Karpas-422 (cell line): ENCODE data around the gene PTGER1. TPM values are rescaled to one million over a fixed set of nuclear protein-coding genes. Genes with fewer than 3 reads are reported as not detected.

Source experiments
- DNase-seq: peaks from one replicate; pipeline ENCODE4 v3.0.0-alpha.2; 2015
- H2AFZ ChIP-seq: fragments of 200-600 bp; sonication (generic); 2 replicates; pipeline ENCODE4 v1.6.1; 2014; ENCODE audit warnings: antibody characterized with exemption, low read length, mixed read lengths
- H3K27ac ChIP-seq: fragments of 200-600 bp; sonication (generic); 2 replicates; pipeline ENCODE4 v1.5.1; 2014; ENCODE audit warnings: mild to moderate bottlenecking, low read length, moderate library complexity
- H3K27me3 ChIP-seq: fragments of 200-600 bp; sonication (generic); 2 replicates; pipeline ENCODE4 v1.6.1; 2014; ENCODE audit warnings: low read length, mixed read lengths
- H3K36me3 ChIP-seq: fragments of 200-600 bp; sonication (generic); 2 replicates; pipeline ENCODE4 v1.6.1; 2014; ENCODE audit warnings: low read length, mixed read lengths; ENCODE audit not compliant: insufficient read depth
- H3K4me1 ChIP-seq: fragments of 200-600 bp; sonication (generic); 2 replicates; pipeline ENCODE4 v1.6.1; 2014; ENCODE audit warnings: mild to moderate bottlenecking, low read length, mixed read lengths
- H3K4me2 ChIP-seq: fragments of 200-600 bp; sonication (generic); 2 replicates; pipeline ENCODE4 v1.6.1; 2014; ENCODE audit warnings: low read length, low read depth, mild to moderate bottlenecking; ENCODE audit not compliant: poor library complexity, severe bottlenecking
- H3K4me3 ChIP-seq: fragments of 200-600 bp; sonication (generic); 2 replicates; pipeline ENCODE4 v1.5.1; 2014; ENCODE audit warnings: mild to moderate bottlenecking, antibody characterized with exemption, low read length, mixed read lengths
- H3K79me2 ChIP-seq: fragments of 200-600 bp; sonication (generic); 2 replicates; pipeline ENCODE4 v1.6.1; 2014; ENCODE audit warnings: mild to moderate bottlenecking, low read length, mixed read lengths
- H3K9ac ChIP-seq: fragments of 200-600 bp; sonication (generic); 2 replicates; pipeline ENCODE4 v1.6.0; 2014; ENCODE audit warnings: low read length
- H3K9me2 ChIP-seq: fragments of 200-600 bp; sonication (generic), shearing (Covaris generic); replicated peaks from 2 replicates; pipeline ENCODE4 v1.6.0; 2014; ENCODE audit warnings: mild to moderate bottlenecking, low read length, moderate library complexity; ENCODE audit not compliant: insufficient read depth
- H3K9me3 ChIP-seq: fragments of 300-700, 200-600 bp; sonication (generic); 2 replicates; pipeline ENCODE4 v1.6.1; 2014; ENCODE audit warnings: low read length, mixed read lengths
- H4K20me1 ChIP-seq: fragments of 200-600 bp; sonication (generic); 2 replicates; pipeline ENCODE4 v1.6.1; 2014; ENCODE audit warnings: mild to moderate bottlenecking, antibody characterized with exemption, low read length, low read depth; ENCODE audit not compliant: insufficient read depth
- total RNA-seq: library from RNA; depleted of rRNA; stranded (reverse); fragments of >200 nt; shearing (Covaris generic); gene quantifications from 2 replicates; pipeline ENCODE4 v1.2.3, GENCODE V29; 2014; ENCODE audit warnings: low replicate concordance

The PTGER1 gene
- total RNA-seq, 1 experiment from 2014 or later, result not detected

- Histone ChIP-seq H3K79me2 (peaks cover 5% of the 10 kb centered on the region; the same call in 1 of the 2 replicates), H4K20me1 (0 out of 2 replicates have a peak, but pooled peaks cover 7% of the 10 kb centered on the region), H3K27me3 (no peaks in the 10 kb centered on the region), H3K9ac (no peak overlapping the region), H3K27ac (no peak overlapping the region), H3K9me2 (no peaks in the 10 kb centered on the region), H3K36me3 (peaks cover 46% of the 10 kb centered on the region), H3K4me3 (no peak overlapping the region), H3K9me3 (no peaks in the 10 kb centered on the region), H3K4me1 (no peaks in the 10 kb centered on the region), H3K4me2 (no peak overlapping the region), H2AFZ (no peak overlapping the region)
- DNase-seq, result no peak
Observed at GRCh38 chr19:14446336-14447036, 28.7 kb downstream of the PTGER1 start.

DNA sequence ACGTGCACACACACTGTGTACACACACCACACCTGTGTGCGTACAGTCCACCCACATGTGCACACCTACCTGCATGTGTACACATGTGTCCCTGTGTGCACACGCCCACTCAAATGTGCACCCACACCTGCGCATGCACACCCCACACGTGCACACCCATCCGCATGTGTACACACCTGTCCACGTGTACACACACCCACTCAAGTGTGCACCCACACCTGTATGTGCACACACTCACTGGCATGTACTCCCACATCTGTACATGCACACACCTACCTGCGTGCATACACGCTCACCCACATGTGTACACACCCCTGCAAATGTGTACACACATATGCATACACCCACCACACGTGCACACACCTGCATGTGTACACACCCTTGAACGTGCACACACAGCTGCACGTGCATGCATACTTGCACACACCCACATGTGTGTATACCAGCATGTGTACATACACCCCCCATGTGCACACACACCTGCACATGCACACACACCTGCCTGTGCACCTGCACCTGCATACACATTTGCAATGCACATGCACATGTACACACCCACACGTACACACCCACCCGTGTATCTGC is 31.4 kb downstream of the PTGER1 start:
- no peak overlapping the region for H3K9ac ChIP-seq
- H3K4me1 ChIP-seq, result peaks cover 22% of the 10 kb centered on the region
- no peak overlapping the region for H3K4me2 ChIP-seq
- H3K9me3 ChIP-seq, result no peaks in the 10 kb centered on the region
- no peaks in the 10 kb centered on the region for H3K27me3 ChIP-seq
- peaks cover 35% of the 10 kb centered on the region for H3K36me3 ChIP-seq
- H4K20me1 ChIP-seq, result no peaks in the 10 kb centered on the region
- no peak overlapping the region for H3K27ac ChIP-seq
- DNase-seq, result no peak
- no peak overlapping the region for H2AFZ ChIP-seq
- peaks cover 29% of the 10 kb centered on the region for H3K79me2 ChIP-seq
- H3K4me3 ChIP-seq, result no peak overlapping the region
- no peaks in the 10 kb centered on the region for H3K9me2 ChIP-seq

DNA sequence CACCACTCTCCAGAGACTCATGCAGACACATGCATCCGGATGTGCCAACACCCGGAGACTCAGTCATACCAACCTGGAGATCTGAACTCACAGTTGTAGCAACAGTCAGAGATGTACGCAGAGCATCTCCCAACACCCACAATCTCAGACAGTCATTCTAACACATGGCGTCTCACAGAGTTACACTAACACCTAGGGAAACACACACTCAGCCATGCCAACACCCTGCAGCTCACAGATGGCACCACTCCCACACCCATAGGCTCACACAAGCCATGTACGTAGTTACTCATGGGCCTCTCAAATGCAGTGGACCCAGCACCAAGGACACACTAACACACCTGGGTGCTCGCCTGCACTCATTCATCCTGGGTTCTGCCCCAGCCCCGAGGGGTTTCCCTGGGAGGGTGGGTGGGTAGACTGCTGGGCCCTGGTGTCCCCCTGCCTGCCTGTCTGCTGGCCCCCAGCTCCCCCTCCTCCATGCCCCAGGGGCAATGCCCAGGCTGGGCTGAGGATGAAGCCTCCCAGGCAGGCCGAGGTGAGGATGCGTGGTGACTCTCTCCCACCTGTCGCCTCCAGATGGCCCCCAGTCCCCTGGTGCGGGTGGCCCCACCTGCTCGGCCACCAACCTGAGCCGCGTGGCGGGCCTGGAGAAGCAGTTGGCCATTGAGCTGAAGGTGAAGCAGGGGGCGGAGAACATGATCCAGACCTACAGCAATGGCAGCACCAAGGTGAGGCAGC is 32.1 kb downstream of the PTGER1 start:
- Histone ChIP-seq H3K79me2 (peaks cover 35% of the 10 kb centered on the region), H3K36me3 (peaks cover 32% of the 10 kb centered on the region), H3K9me3 (no peaks in the 10 kb centered on the region)

GRCh38 chr19:14441041-14441938 is 33.9 kb downstream of the PTGER1 start:
- peak overlapping the region; percentile 72 for H3K4me3 ChIP-seq
- no peaks in the 10 kb centered on the region for H3K9me3 ChIP-seq
- no peak for DNase-seq
- H3K79me2 ChIP-seq, result peaks cover 50% of the 10 kb centered on the region
- peaks cover 27% of the 10 kb centered on the region for H3K36me3 ChIP-seq
- H2AFZ ChIP-seq, result no peak overlapping the region
- no peaks in the 10 kb centered on the region for H3K9me2 ChIP-seq
- H4K20me1 ChIP-seq, result no peaks in the 10 kb centered on the region
- H3K27me3 ChIP-seq, result no peaks in the 10 kb centered on the region
- H3K9ac ChIP-seq, result peak overlapping the region; percentile 78; the same call in 1 of the 2 replicates
- H3K27ac ChIP-seq, result no peak overlapping the region; the same call in 1 of the 2 replicates
- H3K4me1 ChIP-seq, result peaks cover 22% of the 10 kb centered on the region
- peak overlapping the region; percentile 85 for H3K4me2 ChIP-seq

More for the DNA sequence above, 32.1 kb downstream of the PTGER1 start:
- no peak overlapping the region for H3K4me2 ChIP-seq
- H3K4me1 ChIP-seq, result peaks cover 22% of the 10 kb centered on the region
- no peak overlapping the region for H3K4me3 ChIP-seq
- no peaks in the 10 kb centered on the region for H3K27me3 ChIP-seq
- no peaks in the 10 kb centered on the region for H4K20me1 ChIP-seq
- no peak for DNase-seq
- no peak overlapping the region for H3K27ac ChIP-seq
- H2AFZ ChIP-seq, result no peak overlapping the region
- no peak overlapping the region for H3K9ac ChIP-seq
- H3K9me2 ChIP-seq, result no peaks in the 10 kb centered on the region

GRCh38 chr19:14440049-14440448 is 35.1 kb downstream of the PTGER1 start:
- H2AFZ ChIP-seq, result no peak overlapping the region
- peaks cover 22% of the 10 kb centered on the region for H3K4me1 ChIP-seq
- no peaks in the 10 kb centered on the region for H4K20me1 ChIP-seq
- peaks cover 54% of the 10 kb centered on the region for H3K79me2 ChIP-seq
- no peaks in the 10 kb centered on the region for H3K27me3 ChIP-seq
- H3K36me3 ChIP-seq, result peaks cover 24% of the 10 kb centered on the region
- no peaks in the 10 kb centered on the region for H3K9me2 ChIP-seq
- peak; percentile 95 for DNase-seq
- H3K9ac ChIP-seq, result peak overlapping the region; percentile 78
- peak overlapping the region; percentile 72 for H3K4me3 ChIP-seq
- H3K9me3 ChIP-seq, result no peaks in the 10 kb centered on the region
- peak overlapping the region; percentile 85 for H3K4me2 ChIP-seq
- peak overlapping the region; percentile 48 for H3K27ac ChIP-seq

DNA sequence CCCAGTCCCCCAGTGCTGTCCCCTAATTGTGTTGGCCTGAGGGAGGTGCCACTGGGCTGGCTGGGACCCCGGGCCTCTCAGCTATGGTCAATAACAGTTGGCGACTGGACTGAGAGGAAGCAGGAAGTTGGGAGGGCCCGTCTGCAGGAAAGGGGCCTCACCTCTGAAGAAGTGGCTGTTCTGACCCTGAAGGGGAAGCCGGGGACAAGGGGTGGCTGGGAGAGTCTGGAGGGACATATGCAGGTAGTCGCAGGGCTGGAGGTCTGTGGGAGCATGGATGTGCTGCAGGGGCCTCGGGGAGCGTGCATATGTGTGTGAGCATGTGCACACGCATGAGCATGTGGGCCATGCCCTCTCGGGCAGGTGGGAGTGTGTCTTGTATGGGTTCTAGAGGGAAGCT is 36.1 kb downstream of the PTGER1 start:
- H3K27me3 ChIP-seq, result no peaks in the 10 kb centered on the region
- H3K4me3 ChIP-seq, result no peak overlapping the region
- H3K9me2 ChIP-seq, result no peaks in the 10 kb centered on the region
- H3K4me2 ChIP-seq, result peak overlapping the region; percentile 85
- H3K79me2 ChIP-seq, result peaks cover 64% of the 10 kb centered on the region
- H3K9ac ChIP-seq, result 0 out of 2 replicates have a peak overlapping the region, but pooled peaks have one; percentile 9
- peaks cover 30% of the 10 kb centered on the region for H3K4me1 ChIP-seq
- no peak overlapping the region for H2AFZ ChIP-seq
- no peaks in the 10 kb centered on the region for H3K9me3 ChIP-seq
- H3K27ac ChIP-seq, result no peak overlapping the region
- H4K20me1 ChIP-seq, result no peaks in the 10 kb centered on the region
- H3K36me3 ChIP-seq, result peaks cover 17% of the 10 kb centered on the region
- peak; percentile 15 for DNase-seq

- Histone ChIP-seq H2AFZ (no peak overlapping the region), H3K36me3 (peaks cover 9% of the 10 kb centered on the region), H3K4me1 (peaks cover 35% of the 10 kb centered on the region), H3K9me2 (no peaks in the 10 kb centered on the region), H3K27me3 (no peaks in the 10 kb centered on the region), H4K20me1 (no peaks in the 10 kb centered on the region), H3K27ac (no peak overlapping the region), H3K9me3 (no peaks in the 10 kb centered on the region), H3K4me3 (no peak overlapping the region), H3K4me2 (no peak overlapping the region), H3K79me2 (peaks cover 69% of the 10 kb centered on the region), H3K9ac (no peak overlapping the region)
- no peak for DNase-seq
Observed at GRCh38 chr19:14437578-14438140, 37.5 kb downstream of the PTGER1 start.
